ENCODE measurements around the gene ALAS2. TPM values are rescaled to one million over a fixed set of nuclear protein-coding genes. Genes with fewer than 3 reads are reported as not detected.
"Not testable (repeated sequence)": the region's sequence is repeated elsewhere in the genome, so short reads cannot be mapped to it uniquely, and the experiment has no call there.

The ALAS2 gene
- total RNA-seq, 1 donor from 2014 or later, result 65.2 TPM

- ATAC-seq (peak; percentile 54), DNase-seq (ENCODE audit: low spot score) (no peak)
- intact Hi-C loops (cut with DNase I), result no loop called here
Observed at GRCh38 chrX:55007656-55008055, 23.1 kb downstream of the ALAS2 start.

GRCh38 chrX:55006827-55007621, 23.8 kb downstream of the ALAS2 start:
- intact Hi-C loops (cut with DNase I), result no loop called here
- DNase-seq (ENCODE audit: low spot score) (no peak), ATAC-seq (no peak)

GRCh38 chrX:55005256-55005655, 25.5 kb downstream of the ALAS2 start:
- ATAC-seq, result no peak
- intact Hi-C loops (cut with DNase I), result no loop called here

GRCh38 chrX:55004231-55004630, 26.5 kb downstream of the ALAS2 start:
- ATAC-seq (no peak), DNase-seq (ENCODE audit: low spot score) (no peak)
- intact Hi-C loops (cut with DNase I), result no loop called here

More at GRCh38 chrX:55005256-55005655, 25.5 kb downstream of the ALAS2 start:
- DNase-seq (ENCODE audit: low spot score), result no peak

GRCh38 chrX:54999717-55000598, 30.8 kb downstream of the ALAS2 start, which contains the start of gene APEX2:
Gene APEX2 (plus strand): TSS chrX:55000363. CDS start chrX:55000423, 60 bp downstream.
- ATAC-seq (peak; percentile 98), DNase-seq (ENCODE audit: low spot score) (peak; percentile 91)
- intact Hi-C loops (cut with DNase I), result no loop called here

- DNase-seq (ENCODE audit: low spot score) (no peak), ATAC-seq (no peak)
- intact Hi-C loops (cut with DNase I), result no loop called here
Observed at GRCh38 chrX:54995621-54996020, 35.2 kb downstream of the ALAS2 start.

GRCh38 chrX:54994668-54995351, 36.0 kb downstream of the ALAS2 start:
- intact Hi-C loops (cut with DNase I), result no loop called here
- ATAC-seq, result no peak

GRCh38 chrX:54994099-54994498, 36.7 kb downstream of the ALAS2 start, which contains the start of gene PFKFB1:
Gene PFKFB1 (minus strand): TSS chrX:54994188. CDS start chrX:54994007, 181 bp downstream.
- intact Hi-C loops (cut with DNase I), result no loop called here
- no peak for ATAC-seq
- no peak for DNase-seq (ENCODE audit: low spot score)

More at GRCh38 chrX:54994668-54995351, 36.0 kb downstream of the ALAS2 start:
- DNase-seq (ENCODE audit: low spot score), result no peak

GRCh38 chrX:54992911-54993622, 37.7 kb downstream of the ALAS2 start:
- DNase-seq (ENCODE audit: low spot score) (no peak), ATAC-seq (no peak)
- intact Hi-C loops (cut with DNase I), result no loop called here

GRCh38 chrX:54991706-54992105, 39.1 kb downstream of the ALAS2 start:
- ATAC-seq (no peak), DNase-seq (ENCODE audit: low spot score) (no peak)
- intact Hi-C loops (cut with DNase I), result no loop called here

- not testable (repeated sequence) for ATAC-seq; DNase-seq (ENCODE audit: low spot score)
- intact Hi-C loops (cut with DNase I), result loop anchor here (5.0 kb wide), 1 partner anchor 401 kb away; no protein-coding TSS in a partner anchor
Observed at GRCh38 chrX:54983306-54983705, 47.5 kb downstream of the ALAS2 start.

GRCh38 chrX:54980334-54980733, 50.4 kb downstream of the ALAS2 start:
- DNase-seq (ENCODE audit: low spot score), result no peak
- intact Hi-C loops (cut with DNase I), result loop anchor here (5.0 kb wide), 1 partner anchor 398 kb away; no protein-coding TSS in a partner anchor
- no peak for ATAC-seq

GRCh38 chrX:54979432-54979831, 51.3 kb downstream of the ALAS2 start:
- intact Hi-C loops (cut with DNase I), result no loop called here
- no peak for ATAC-seq
- no peak for DNase-seq (ENCODE audit: low spot score)

GRCh38 chrX:54978448-54978847, 52.3 kb downstream of the ALAS2 start:
- ATAC-seq (no peak), DNase-seq (ENCODE audit: low spot score) (no peak)
- intact Hi-C loops (cut with DNase I), result no loop called here

GRCh38 chrX:54977387-54977786, 53.4 kb downstream of the ALAS2 start:
- ATAC-seq, result no peak
- intact Hi-C loops (cut with DNase I), result no loop called here
- DNase-seq (ENCODE audit: low spot score), result no peak

GRCh38 chrX:54964766-54965497, 65.8 kb downstream of the ALAS2 start:
- intact Hi-C loops (cut with DNase I), result no loop called here
- ATAC-seq (no peak), DNase-seq (ENCODE audit: low spot score) (no peak)

GRCh38 chrX:54961750-54962149, 69.0 kb downstream of the ALAS2 start:
- ATAC-seq (no peak), DNase-seq (ENCODE audit: low spot score) (no peak)
- intact Hi-C loops (cut with DNase I), result no loop called here

All from sciatic nerve (tissue), 2 donors.